Measurements from ENCODE around the gene SP140.

GRCh38 chr2:230327418-230328154 lies 102.0 kb downstream of the SP140 start:
- TF ChIP-seq TARDBP (IDR thresholded peaks at IDR 0.05) (no peak), FOXK2 (IDR thresholded peaks at IDR 0.05) (no peak), BHLHE40 (IDR thresholded peaks at IDR 0.05; ENCODE audit: borderline replicate concordance) (no peak), NFRKB (IDR thresholded peaks at IDR 0.05) (no peak), LEF1 (IDR thresholded peaks at IDR 0.05; ENCODE audit: borderline replicate concordance) (no peak), SP1 (IDR thresholded peaks at IDR 0.05) (no peak), ELF4 (IDR thresholded peaks at IDR 0.05) (no peak), HDGF (IDR thresholded peaks at IDR 0.05; ENCODE audit: borderline replicate concordance) (no peak), PKNOX1 (IDR thresholded peaks at IDR 0.05) (no peak), SUZ12 (IDR thresholded peaks at IDR 0.05) (no peak), CTBP1 (IDR thresholded peaks at IDR 0.05; ENCODE audit: borderline replicate concordance) (no peak)
